ENCODE measurements around the gene ACTN4.

ACTN4 gene

DNA sequence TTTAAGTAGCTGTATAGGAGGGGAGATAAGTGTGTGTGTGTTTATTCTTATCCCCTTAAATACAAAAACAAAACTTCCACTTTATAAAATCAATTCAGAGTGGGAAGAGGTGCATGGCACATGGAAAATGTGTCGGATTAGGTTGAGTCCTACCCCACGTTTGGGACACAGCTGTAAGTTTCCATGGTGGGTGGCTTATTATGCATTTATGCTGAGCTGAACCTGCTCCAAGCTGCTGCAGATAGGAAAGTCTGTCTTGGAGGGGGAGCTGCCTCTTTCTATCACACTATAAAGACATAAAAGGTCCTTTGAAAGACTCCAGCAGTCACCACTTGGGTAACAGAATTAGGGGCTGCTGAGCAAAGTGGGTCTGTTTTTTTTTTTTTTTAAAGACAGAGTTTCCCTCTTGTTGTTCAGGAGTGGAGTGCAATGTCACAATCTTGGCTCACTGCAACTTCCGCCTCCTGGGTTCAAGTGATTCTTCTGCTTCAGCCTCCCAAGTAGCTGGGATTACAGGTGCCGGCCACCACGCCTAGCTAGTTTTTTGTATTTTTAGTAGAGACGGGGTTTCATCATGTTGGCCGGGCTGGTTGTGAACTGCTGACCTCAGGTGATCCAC, 15.2 kb downstream of the ACTN4 start:
- FAIRE-seq (no peak), DNase-seq (ENCODE audit: insufficient read length, low spot score) (no peak)
- no peak for TF ChIP-seq POLR2A (IDR thresholded peaks at IDR 0.05; ENCODE audit: low read depth, low read length)

- no peak for FAIRE-seq
- DNase-seq (ENCODE audit: insufficient read length, low spot score) = no peak
- TF ChIP-seq POLR2A (IDR thresholded peaks at IDR 0.05; ENCODE audit: low read depth, low read length) = no peak
Measured at GRCh38 chr19:38663156-38663651, 15.8 kb downstream of the ACTN4 start.

DNA sequence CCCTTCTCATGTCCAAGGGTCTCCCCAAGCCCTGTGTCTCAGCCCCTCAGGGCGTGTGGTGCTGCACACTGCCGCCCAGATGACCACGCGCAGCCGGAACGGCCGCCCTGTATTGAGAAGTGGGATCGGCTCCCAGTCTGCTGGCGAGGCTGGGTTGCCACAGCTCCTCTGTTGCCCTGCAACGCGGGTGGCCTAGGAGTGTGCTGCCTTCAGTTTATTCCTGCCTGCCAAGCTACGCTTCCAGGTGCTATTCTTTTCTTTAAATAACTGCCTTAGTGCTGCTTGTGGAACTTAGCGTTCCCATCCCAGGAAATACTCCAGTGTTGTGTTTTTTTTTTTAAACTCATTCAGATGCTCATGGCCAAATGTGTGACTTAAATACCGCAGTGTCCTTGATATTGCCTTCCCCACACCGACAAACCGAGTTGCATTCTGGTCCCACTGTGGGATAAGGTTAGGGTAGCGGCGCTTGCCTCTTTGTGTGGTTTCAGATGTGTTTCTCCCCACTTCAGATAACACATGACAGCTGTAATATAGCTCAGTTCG, 16.6 kb downstream of the ACTN4 start:
- no peak for DNase-seq (ENCODE audit: insufficient read length, low spot score)
- FAIRE-seq = no peak

DNA sequence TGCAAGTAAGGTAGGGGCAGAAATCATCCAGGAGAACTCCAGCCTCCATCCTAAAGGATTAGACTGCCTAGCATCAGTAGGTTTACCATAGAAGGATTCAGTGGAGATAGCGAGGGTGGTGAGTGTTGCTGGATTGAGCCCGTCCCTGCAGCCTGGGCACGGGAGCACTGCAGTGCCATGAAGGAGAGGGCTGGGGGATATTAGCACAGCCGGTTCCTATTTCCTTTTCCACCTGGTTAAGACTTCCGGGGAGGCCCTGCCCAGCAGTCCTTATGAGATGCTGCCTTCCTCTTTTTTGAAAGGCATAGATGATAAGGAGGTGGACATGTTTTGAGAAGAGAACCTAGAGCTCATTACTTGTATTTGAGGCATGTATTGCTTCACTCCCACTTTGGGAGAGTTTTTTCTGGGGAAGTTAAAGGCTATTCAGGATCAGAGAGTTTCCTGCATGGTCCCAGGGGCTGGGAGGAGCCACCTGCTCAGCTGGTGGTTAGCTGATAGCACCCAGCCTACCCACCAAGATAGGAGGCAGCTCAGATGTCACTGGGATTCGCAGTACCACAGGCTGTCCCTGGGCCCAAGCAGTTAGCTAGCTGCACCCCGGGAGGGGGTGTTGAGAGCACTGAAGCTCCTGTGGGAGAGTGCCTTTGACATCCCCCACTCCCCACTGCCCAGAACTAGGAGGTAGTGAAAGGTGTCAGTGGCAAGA, 17.2 kb downstream of the ACTN4 start:
- no peak for FAIRE-seq
- DNase-seq (ENCODE audit: insufficient read length, low spot score) = no peak
- TF ChIP-seq POLR2A (IDR thresholded peaks at IDR 0.05; ENCODE audit: low read depth, low read length) = no peak

More for the DNA sequence above, 16.6 kb downstream of the ACTN4 start:
- TF ChIP-seq POLR2A (IDR thresholded peaks at IDR 0.05; ENCODE audit: low read depth, low read length) = no peak

- DNase-seq (ENCODE audit: insufficient read length, low spot score) = no peak
- FAIRE-seq = no peak
- TF ChIP-seq POLR2A (IDR thresholded peaks at IDR 0.05; ENCODE audit: low read depth, low read length) = no peak
Measured at GRCh38 chr19:38665219-38665931, 17.9 kb downstream of the ACTN4 start.

GRCh38 chr19:38665950-38666662, 18.7 kb downstream of the ACTN4 start:
- no peak for FAIRE-seq
- TF ChIP-seq POLR2A (IDR thresholded peaks at IDR 0.05; ENCODE audit: low read depth, low read length) = no peak

DNA sequence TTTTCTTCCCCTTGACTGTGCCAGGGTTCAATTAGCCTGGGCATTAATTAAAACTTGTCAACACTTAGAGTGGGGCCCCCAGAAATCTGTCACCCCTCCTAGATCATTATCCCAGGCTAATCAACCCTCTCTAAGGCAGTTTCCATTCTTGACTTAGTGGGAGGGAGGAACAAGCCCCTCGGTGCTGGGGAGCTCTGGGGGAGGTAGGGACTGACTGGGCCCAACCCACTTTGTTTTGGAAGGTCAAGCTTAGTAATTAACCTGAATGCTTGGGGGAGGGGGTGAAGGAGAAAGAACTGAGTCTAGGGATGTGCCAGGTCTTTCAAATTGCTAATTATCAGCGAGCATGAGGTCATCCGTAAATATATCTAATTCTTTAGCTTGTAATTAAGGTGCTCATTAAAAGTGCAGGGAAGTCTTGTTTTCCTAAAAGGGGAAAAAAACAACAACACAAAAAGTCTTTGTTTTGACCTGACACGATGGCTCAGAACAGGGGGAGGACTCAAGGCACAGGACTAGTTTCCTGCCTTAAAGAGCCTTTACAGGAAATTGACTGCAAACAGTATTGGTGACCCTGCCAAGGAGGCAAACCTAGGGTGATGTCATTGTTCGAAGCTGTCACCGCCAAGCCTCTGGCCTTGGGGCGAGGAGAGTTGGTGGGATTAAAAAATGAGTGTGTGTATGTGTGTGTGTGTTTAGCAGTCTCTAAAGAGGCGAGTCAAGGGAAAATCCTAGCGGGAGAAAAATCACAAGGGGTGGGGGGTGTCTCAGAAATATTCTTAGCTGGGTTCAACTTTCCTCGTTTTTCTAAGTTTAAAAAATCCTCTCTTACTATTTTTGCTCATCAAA, 19.4 kb downstream of the ACTN4 start:
- FAIRE-seq (no peak), DNase-seq (ENCODE audit: insufficient read length, low spot score) (no peak)
- no peak for TF ChIP-seq POLR2A (IDR thresholded peaks at IDR 0.05; ENCODE audit: low read depth, low read length)

More at GRCh38 chr19:38665950-38666662, 18.7 kb downstream of the ACTN4 start:
- no peak for DNase-seq (ENCODE audit: insufficient read length, low spot score)

GRCh38 chr19:38667661-38668171, 20.3 kb downstream of the ACTN4 start:
- no peak for FAIRE-seq
- no peak for DNase-seq (ENCODE audit: insufficient read length, low spot score)
- no peak for TF ChIP-seq POLR2A (IDR thresholded peaks at IDR 0.05; ENCODE audit: low read depth, low read length)

GRCh38 chr19:38669552-38669951, 22.1 kb downstream of the ACTN4 start:
- DNase-seq (ENCODE audit: insufficient read length, low spot score) (no peak), FAIRE-seq (no peak)

DNA sequence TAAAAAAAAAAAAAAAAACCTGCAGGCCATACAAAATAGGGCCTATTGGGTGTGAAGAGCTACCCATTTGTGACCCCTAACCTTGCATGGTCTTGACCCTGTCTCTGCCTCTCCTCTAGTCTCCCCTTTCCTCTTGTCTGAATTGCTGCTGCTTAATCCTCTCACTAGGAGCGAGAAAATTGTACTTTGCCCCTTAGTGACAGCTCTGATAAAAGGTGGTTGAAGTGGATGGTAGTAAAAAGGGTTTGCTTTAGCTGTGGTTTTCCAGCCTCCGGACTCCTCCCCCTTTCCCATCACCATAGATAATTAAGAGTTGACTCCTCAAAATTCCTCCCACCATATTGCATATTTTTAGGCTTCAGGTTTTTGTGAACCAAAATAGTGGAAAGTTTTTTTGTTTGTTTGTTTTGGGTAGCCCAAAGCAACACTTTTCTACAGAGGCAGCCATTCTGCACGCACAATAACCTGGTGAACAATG, 23.5 kb downstream of the ACTN4 start:
- no peak for DNase-seq (ENCODE audit: insufficient read length, low spot score)
- TF ChIP-seq POLR2A (IDR thresholded peaks at IDR 0.05; ENCODE audit: low read depth, low read length) = no peak
- no peak for FAIRE-seq

More at GRCh38 chr19:38669552-38669951, 22.1 kb downstream of the ACTN4 start:
- no peak for TF ChIP-seq POLR2A (IDR thresholded peaks at IDR 0.05; ENCODE audit: low read depth, low read length)

DNA sequence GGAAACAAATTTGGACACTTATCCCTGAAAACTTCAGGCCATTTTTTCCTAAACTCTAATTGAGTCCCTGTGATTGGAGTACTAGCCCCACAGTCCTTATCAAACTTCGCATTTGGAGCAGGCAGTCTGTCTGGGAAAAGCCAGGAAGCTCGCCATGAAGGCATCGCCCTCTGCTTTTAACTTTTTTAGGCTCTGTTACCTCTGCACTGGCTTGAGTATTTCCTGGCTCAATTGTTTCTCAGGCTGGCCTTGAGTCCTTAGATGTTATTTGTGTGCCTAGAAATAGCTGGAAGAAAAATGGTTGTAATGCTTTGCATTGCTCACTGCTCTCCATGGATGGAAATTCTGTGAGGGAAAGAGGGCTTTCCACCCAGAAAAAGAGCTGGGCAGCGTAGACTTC, 24.2 kb downstream of the ACTN4 start:
- FAIRE-seq (no peak), DNase-seq (ENCODE audit: insufficient read length, low spot score) (no peak)
- TF ChIP-seq POLR2A (IDR thresholded peaks at IDR 0.05; ENCODE audit: low read depth, low read length) = no peak

DNA sequence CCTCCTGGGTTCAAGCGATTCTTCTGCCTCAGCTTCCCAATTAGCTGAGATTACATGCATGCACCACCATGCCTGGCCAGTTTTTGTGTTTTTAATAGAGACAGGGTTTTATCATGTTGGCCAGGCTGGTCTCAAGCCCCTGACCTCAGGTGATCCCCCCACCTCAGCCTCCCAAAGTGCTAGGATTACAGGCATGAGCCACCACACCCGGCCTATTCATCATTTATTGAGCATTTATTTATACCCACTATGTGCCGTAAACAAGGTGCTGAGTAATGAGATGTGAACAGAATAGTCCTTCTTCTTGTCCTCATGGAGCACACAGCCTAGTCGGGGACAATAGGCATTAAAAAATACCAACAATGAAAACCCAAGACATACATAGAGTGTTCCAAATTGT, 25.6 kb downstream of the ACTN4 start:
- TF ChIP-seq POLR2A (IDR thresholded peaks at IDR 0.05; ENCODE audit: low read depth, low read length) = no peak
- FAIRE-seq (no peak), DNase-seq (ENCODE audit: insufficient read length, low spot score) (no peak)
